B cell (primary cell): Measurements from ENCODE around the gene SESTD1. TPM values are rescaled to one million over a fixed set of nuclear protein-coding genes. Genes with fewer than 3 reads are reported as not detected.
A peak's percentile ranks its signal among the peaks of the same experiment; 100 is the strongest.
"Not testable (repeated sequence)": the region's sequence is repeated elsewhere in the genome, so short reads cannot be mapped to it uniquely, and the experiment has no call there.

Experiments used
- ATAC-seq: fragments of 200-7000 bp; cut with Tn5 transposase; one replicate; pipeline ENCODE4 v1.10.0; 2021; ENCODE audit warnings: low read depth, mild to moderate bottlenecking, moderate number of reproducible peaks, moderate library complexity
- CTCF ChIA-PET: fragments of 350-600 bp; sonication (Branson Sonifier 250); formaldehyde crosslinking; loops from one replicate; lab custom pipeline; 2021; ENCODE audit warnings: antibody characterized with exemption, inconsistent platforms; lab: Charles Lee
- POLR2A ChIA-PET: fragments of 350-600 bp; sonication (Branson Sonifier 250); formaldehyde crosslinking; loops from one replicate; lab custom pipeline; 2021; ENCODE audit warnings: antibody characterized with exemption; lab: Charles Lee
- DNase-seq: peaks from one replicate; pipeline ENCODE4 v3.0.0; 2013
- H2AFZ ChIP-seq: 2 replicates; pipeline ENCODE4 v1.6.1; 2012; ENCODE audit warnings: mild to moderate bottlenecking, low read depth, low read length; ENCODE audit not compliant: insufficient read depth, poor library complexity, severe bottlenecking
- H3K27ac ChIP-seq, 2 donors: 1 replicate in 1 of 2; 2 replicates in 1 of 2; pipeline ENCODE4 v1.5.1; 2012 to 2013; ENCODE audit warnings: low read length in 2 of 2, mild to moderate bottlenecking in 2 of 2, moderate library complexity in 1 of 2
- H3K27me3 ChIP-seq, 4 experiments: fragments of 200-600 bp in 1 of 4; sonication (generic) in 1 of 4; replicated peaks in 1 of 4; 1 replicate in 2 of 4; 2 replicates in 2 of 4; pipeline versions ENCODE4 v1.6.1 to v1.7.0; 2013 to 2016; ENCODE audit warnings: low read length in 3 of 4, mild to moderate bottlenecking in 2 of 4, mixed read lengths in 1 of 4, moderate library complexity in 1 of 4; ENCODE audit not compliant: insufficient read depth in 4 of 4, control insufficient read depth in 3 of 4; ENCODE audit errors: control extremely low read depth in 1 of 4
- H3K36me3 ChIP-seq, 2 experiments: replicated peaks in 1 of 2; 1 replicate in 1 of 2; 2 replicates in 1 of 2; pipeline versions ENCODE4 v1.6.1 to v1.7.1; 2013; ENCODE audit warnings: low read length in 1 of 2; ENCODE audit not compliant: insufficient read depth in 2 of 2, control insufficient read depth in 1 of 2; ENCODE audit errors: control extremely low read depth in 1 of 2, extremely low read depth in 1 of 2
- H3K4me1 ChIP-seq, 2 donors: fragments of 200-600 bp in 1 of 2; sonication (generic) in 1 of 2; 1 replicate in 1 of 2; 2 replicates in 1 of 2; pipeline versions ENCODE4 v1.5.1 to v1.6.1; 2013 to 2017; ENCODE audit warnings: low read length in 2 of 2; ENCODE audit not compliant: control insufficient read depth in 2 of 2, insufficient read depth in 2 of 2
- H3K4me2 ChIP-seq: replicated peaks from 2 replicates; pipeline ENCODE3; 2012; ENCODE audit warnings: mild to moderate bottlenecking, low read depth, low read length; ENCODE audit not compliant: poor library complexity, severe bottlenecking
- H3K4me3 ChIP-seq, 5 experiments: fragments of 200-600 bp in 1 of 5; sonication (generic) in 1 of 5; 1 replicate in 3 of 5; 2 replicates in 2 of 5; pipeline versions ENCODE4 v1.5.1 to v1.7.0; 2011 to 2016; ENCODE audit warnings: low read length in 4 of 5, mild to moderate bottlenecking in 4 of 5, low read depth in 2 of 5, control low read depth in 1 of 5, moderate library complexity in 1 of 5; ENCODE audit not compliant: insufficient read depth in 1 of 5; ENCODE audit errors: control extremely low read depth in 1 of 5, extremely low read depth in 1 of 5
- H3K79me2 ChIP-seq: fragments of 200-600 bp; sonication (generic); one replicate; pipeline ENCODE4 v1.6.0; 2016; ENCODE audit warnings: low read length; ENCODE audit not compliant: control insufficient read depth, insufficient read depth
- H3K9ac ChIP-seq: fragments of 200-600 bp; sonication (generic); 2 replicates; pipeline ENCODE4 v1.6.1; 2017; ENCODE audit warnings: mild to moderate bottlenecking, low read length, moderate library complexity
- H3K9me3 ChIP-seq, 3 donors: one replicate each; pipeline versions ENCODE4 v1.6.1 to v1.7.1; 2013; ENCODE audit warnings: low read length in 2 of 3; ENCODE audit not compliant: control insufficient read depth in 2 of 3, insufficient read depth in 1 of 3; ENCODE audit errors: control extremely low read depth in 1 of 3
- H4K20me1 ChIP-seq: 2 replicates; pipeline ENCODE4 v1.6.0; 2012; ENCODE audit warnings: mild to moderate bottlenecking, low read length; ENCODE audit not compliant: insufficient read depth, control insufficient read depth, poor library complexity, severe bottlenecking
- H3K27ac Mint-ChIP-seq: one replicate; pipeline ENCODE4 v1.8.0; 2021; ENCODE audit warnings: mixed read lengths
- H3K27me3 Mint-ChIP-seq: one replicate; pipeline ENCODE4 v1.8.0; 2021; ENCODE audit warnings: mixed read lengths
- H3K4me1 Mint-ChIP-seq: one replicate; pipeline ENCODE4 v1.8.0; 2021; ENCODE audit warnings: mixed read lengths
- H3K4me3 Mint-ChIP-seq: one replicate; pipeline ENCODE4 v1.8.0; 2021; ENCODE audit warnings: mixed read lengths
- H3K9me3 Mint-ChIP-seq: one replicate; pipeline ENCODE4 v1.8.0; 2022; ENCODE audit warnings: mixed read lengths; ENCODE audit not compliant: insufficient read depth
- EZH2 ChIP-seq: IDR thresholded peaks from 2 replicates; pipeline ENCODE4 v1.6.1; 2012; ENCODE audit warnings: borderline replicate concordance, low read depth, mild to moderate bottlenecking, moderate library complexity, low read length; ENCODE audit not compliant: insufficient read depth, poor library complexity, severe bottlenecking
- WGBS: methylation state at CpG from one replicate; pipeline ENCODE4 v1.1.5; 2013; ENCODE audit warnings: missing lambda C conversion rate; ENCODE audit not compliant: insufficient coverage; 5-methylcytosine and 5-hydroxymethylcytosine counted together
- intact Hi-C: fragments of 100-400 bp; cut with micrococcal nuclease; formaldehyde crosslinking; loops from one replicate; pipeline ENCODE4 v1.10.0; 2022
- polyA plus RNA-seq: library from polyadenylated mRNA; depleted of rRNA; stranded (reverse); fragments of >200 nt; gene quantifications from 2 replicates; pipeline ENCODE4 v1.2.3, GENCODE V29; 2012
- total RNA-seq, 2 donors: library from RNA; stranded (reverse); fragments of 120-200 nt in 1 of 2; gene quantifications; 1 replicate in 1 of 2; 2 replicates in 1 of 2; pipeline versions ENCODE4 v1.2.3 to v1.2.4, GENCODE V29; 2013 to 2022
- TF ChIP-seq, protein P1 (sequence below): fragments of 200-600 bp; IDR thresholded peaks from one replicate; pipeline ENCODE4 v1.8.0; 2022; ENCODE audit warnings: antibody characterized with exemption, mild to moderate bottlenecking

The SESTD1 gene
- total and polyA plus RNA-seq, 2 donors (not counting 1 experiment from before 2014, with no cell fraction given): 52.0 to 66.1 TPM

DNA sequence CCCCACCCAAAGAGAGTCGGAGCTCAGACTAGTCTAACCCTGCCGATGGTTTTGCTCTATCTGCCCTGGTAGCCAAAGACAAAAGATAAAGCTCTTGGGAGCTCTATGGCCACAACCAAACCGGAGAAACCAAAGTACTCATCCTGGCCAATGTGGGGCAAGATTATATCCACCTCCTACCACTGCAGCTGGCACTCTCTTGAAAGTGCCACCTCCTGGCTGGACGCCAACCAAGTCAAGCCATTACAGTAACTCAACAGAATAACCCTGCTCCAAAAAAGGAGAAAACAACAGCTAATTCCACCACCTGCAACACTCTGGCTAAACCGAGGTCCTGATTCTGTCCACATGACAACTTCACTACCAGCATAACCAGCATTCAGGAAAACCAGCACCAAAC lies 57.6 kb downstream of the SESTD1 start:
- Histone ChIP-seq H3K79me2 (peaks cover 87% of the 10 kb centered on the region), H4K20me1 (peaks cover 16% of the 10 kb centered on the region), H2AFZ (no peak overlapping the region), H3K27ac (no peak overlapping the region), H3K9me3 (peaks cover 0 to 29% (median 0%) of the 10 kb centered on the region in 3 donors), H3K4me1 (no peaks in the 10 kb centered on the region), H3K27me3 (no peaks in the 10 kb centered on the region), H3K4me3 (no peak overlapping the region), H3K36me3 (no peaks in the 10 kb centered on the region), H3K4me2 (no peak overlapping the region), H3K9ac (no peak overlapping the region)
- no peak for TF ChIP-seq EZH2
- TF ChIP-seq, protein P1, sequence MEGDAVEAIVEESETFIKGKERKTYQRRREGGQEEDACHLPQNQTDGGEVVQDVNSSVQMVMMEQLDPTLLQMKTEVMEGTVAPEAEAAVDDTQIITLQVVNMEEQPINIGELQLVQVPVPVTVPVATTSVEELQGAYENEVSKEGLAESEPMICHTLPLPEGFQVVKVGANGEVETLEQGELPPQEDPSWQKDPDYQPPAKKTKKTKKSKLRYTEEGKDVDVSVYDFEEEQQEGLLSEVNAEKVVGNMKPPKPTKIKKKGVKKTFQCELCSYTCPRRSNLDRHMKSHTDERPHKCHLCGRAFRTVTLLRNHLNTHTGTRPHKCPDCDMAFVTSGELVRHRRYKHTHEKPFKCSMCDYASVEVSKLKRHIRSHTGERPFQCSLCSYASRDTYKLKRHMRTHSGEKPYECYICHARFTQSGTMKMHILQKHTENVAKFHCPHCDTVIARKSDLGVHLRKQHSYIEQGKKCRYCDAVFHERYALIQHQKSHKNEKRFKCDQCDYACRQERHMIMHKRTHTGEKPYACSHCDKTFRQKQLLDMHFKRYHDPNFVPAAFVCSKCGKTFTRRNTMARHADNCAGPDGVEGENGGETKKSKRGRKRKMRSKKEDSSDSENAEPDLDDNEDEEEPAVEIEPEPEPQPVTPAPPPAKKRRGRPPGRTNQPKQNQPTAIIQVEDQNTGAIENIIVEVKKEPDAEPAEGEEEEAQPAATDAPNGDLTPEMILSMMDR: no peak
- intact Hi-C loops: no loop called here
- POLR2A ChIA-PET: no interaction called here
- peaks cover 11% of the 10 kb centered on the region for H3K4me1 Mint-ChIP-seq
- CTCF ChIA-PET: interaction anchor here (0.6 kb wide), 1 partner anchor 15 kb away, joined by 4 read pairs; no protein-coding TSS in a partner anchor
- ATAC-seq (no peak), DNase-seq (no peak)
- peaks cover 5% of the 10 kb centered on the region for H3K9me3 Mint-ChIP-seq
- 95% methylated on average over 5 of the region's 5 CpGs for WGBS
- H3K27ac Mint-ChIP-seq: no peak overlapping the region
- H3K4me3 Mint-ChIP-seq: no peak overlapping the region
- H3K27me3 Mint-ChIP-seq: no peaks in the 10 kb centered on the region

DNA sequence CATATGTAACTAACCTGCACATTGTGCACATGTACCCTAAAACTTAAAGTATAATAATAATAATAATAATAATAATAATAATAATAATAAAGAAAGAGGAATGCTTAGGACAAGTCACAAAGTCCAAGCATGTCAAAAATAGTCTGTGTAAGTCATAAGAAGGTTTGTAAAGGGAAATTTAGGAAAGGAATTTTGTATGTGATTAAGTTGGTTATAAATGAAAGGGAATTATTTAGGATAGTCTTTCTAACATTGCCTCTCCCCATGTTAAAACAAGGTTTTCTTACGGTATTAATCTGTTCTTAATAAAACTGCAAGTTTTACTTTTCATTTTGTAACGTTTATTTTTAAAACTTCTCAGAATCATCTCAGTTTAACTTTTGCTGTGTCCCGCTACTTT lies 62.8 kb downstream of the SESTD1 start:
- CTCF ChIA-PET: no interaction called here
- no peak overlapping the region for H3K27ac ChIP-seq
- no peak overlapping the region for H3K9ac ChIP-seq
- peaks cover 48% of the 10 kb centered on the region for H3K79me2 ChIP-seq
- H3K27me3 ChIP-seq: no peaks in the 10 kb centered on the region
- Mint-ChIP-seq H3K4me1 (peaks cover 4% of the 10 kb centered on the region), H3K4me3 (no peak overlapping the region), H3K9me3 (peaks cover 5% of the 10 kb centered on the region), H3K27ac (no peak overlapping the region), H3K27me3 (no peaks in the 10 kb centered on the region)
- H3K36me3 ChIP-seq: no peaks in the 10 kb centered on the region
- H2AFZ ChIP-seq: no peak overlapping the region
- intact Hi-C loops: no loop called here
- no peak overlapping the region for H3K4me2 ChIP-seq
- no peak overlapping the region for H3K4me3 ChIP-seq
- POLR2A ChIA-PET: no interaction called here
- DNase-seq (no peak), ATAC-seq (no peak)
- peaks cover 0 to 19% (median 0%) of the 10 kb centered on the region in 3 donors for H3K9me3 ChIP-seq
- H4K20me1 ChIP-seq: peaks cover 11% of the 10 kb centered on the region
- no peak for TF ChIP-seq EZH2
- TF ChIP-seq, protein P1: no peak
- WGBS: no CpG with 5 or more reads among the region's 3 CpGs
- H3K4me1 ChIP-seq: no peaks in the 10 kb centered on the region

- Histone ChIP-seq H3K27ac (peak overlapping the region in 1 of 2 donors; percentile 57), H3K4me1 (peaks cover 12 to 16% of the 10 kb centered on the region in 2 donors), H3K9me3 (peaks cover 3 to 13% (median 12%) of the 10 kb centered on the region in 3 donors), H4K20me1 (peaks cover 26% of the 10 kb centered on the region), H3K79me2 (peaks cover 66% of the 10 kb centered on the region)
- ATAC-seq, H3K27me3 ChIP-seq, H3K9me3 Mint-ChIP-seq, H3K4me3 Mint-ChIP-seq, H3K9ac ChIP-seq, H2AFZ ChIP-seq, H3K4me3 ChIP-seq, H3K4me2 ChIP-seq, H3K27ac Mint-ChIP-seq, CTCF ChIA-PET, H3K27me3 Mint-ChIP-seq, H3K36me3 ChIP-seq: not testable (repeated sequence)
- WGBS: 98% methylated on average over 23 of the region's 23 CpGs
- POLR2A ChIA-PET: interaction anchor here (0.7 kb wide), 1 partner anchor 20 kb away, joined by 3 read pairs; no protein-coding TSS in a partner anchor
- DNase-seq: peak; percentile 0
- intact Hi-C loops: loop anchor here (2.0 kb wide), 1 partner anchor 23 kb away; no protein-coding TSS in a partner anchor
- H3K4me1 Mint-ChIP-seq: peaks cover 46% of the 10 kb centered on the region
Observed at GRCh38 chr2:179195926-179196590, 68.6 kb downstream of the SESTD1 start.
